ENCODE results near the gene PRRC2C. TPM values are rescaled to one million over a fixed set of nuclear protein-coding genes. Genes with fewer than 3 reads are reported as not detected.

PRRC2C gene
- total and polyA plus RNA-seq, 2 of the 13 experiments (the other 11 are each of a cell fraction or from before 2014, with no cell fraction given): 46.2 to 57.0 TPM

DNA sequence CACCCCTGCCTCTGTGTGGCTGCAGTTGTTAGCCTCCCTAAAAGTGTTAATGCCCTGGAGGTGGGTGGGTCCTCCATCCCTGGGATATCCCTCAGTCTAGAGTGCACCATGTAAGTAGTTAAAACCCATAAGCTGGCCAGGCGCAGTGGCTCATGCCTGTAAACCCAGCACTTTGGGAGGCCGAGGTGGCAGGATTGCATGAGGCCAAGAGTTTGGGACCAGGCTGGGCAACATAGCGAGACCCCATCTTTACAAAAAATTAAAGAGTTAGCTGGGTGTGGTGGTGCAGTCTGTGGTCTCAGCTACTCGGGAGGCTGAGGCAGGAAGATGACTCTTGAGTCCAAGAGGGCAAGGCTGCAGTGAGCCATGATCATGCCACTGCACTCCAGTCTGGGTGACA, 156.9 kb downstream of the PRRC2C start:
- H3K9ac ChIP-seq (ENCODE audit: insufficient read depth, low read depth, low read length): no peak overlapping the region
- no peak for DNase-seq (ENCODE audit: low spot score)
- ChIA-PET CTCF (ENCODE audit: low intra/inter-chr PET ratio, low total read pairs) (no interaction called here), POLR2A (interaction anchor here (0.7 kb wide), 1 partner anchor 577 kb away, joined by 4 read pairs; no protein-coding TSS in a partner anchor)
- H3K4me3 ChIP-seq (replicated peaks in 1 of 3; ENCODE audit: insufficient read depth in 1 of 3, low read depth in 2 of 3, low read length in 3 of 3): no peak overlapping the region
- in situ Hi-C loops (cut with HindIII; ENCODE audit: extremely low pct_ligation_motif_present, low pct_unique_long_range_greater_than_20kb) (loop anchor here (10.0 kb wide), 2 partner anchors 73 to 343 kb away; no protein-coding TSS in a partner anchor), intact Hi-C loops (cut with micrococcal nuclease; ENCODE audit: unreplicated experiment) (loop anchor here (10.0 kb wide), 1 partner anchor 143 kb away; the partner anchor contains the start of gene METTL13)
- BruUV-seq (replicated peaks): no TSS peak
- H3K27ac ChIP-seq (ENCODE audit: extremely low read length, insufficient read depth, low read length): no peak overlapping the region
- H3K79me2 ChIP-seq (ENCODE audit: insufficient read depth, low read length): no peaks in the 10 kb centered on the region
- H3K4me1 ChIP-seq (ENCODE audit: insufficient read depth, low read length): peaks cover 22% of the 10 kb centered on the region
- 0 out of 5 replicates have a peak, but pooled peaks cover 0 to 3% of the 10 kb centered on the region in 2 experiments for H3K27me3 ChIP-seq (ENCODE audit: control insufficient read depth in 1 of 2, insufficient read depth in 2 of 2, low read length in 2 of 2)
- no peaks in the 10 kb centered on the region for H4K20me1 ChIP-seq (ENCODE audit: insufficient read depth, low read length)
- H3K36me3 ChIP-seq (replicated peaks in 1 of 2; ENCODE audit: control insufficient read depth in 1 of 2, insufficient read depth in 2 of 2, low read length in 2 of 2): no peaks in the 10 kb centered on the region
- H3K4me2 ChIP-seq (ENCODE audit: low read depth, low read length): no peak overlapping the region
- no peak for ATAC-seq
- FAIRE-seq: no peak
- 18% methylated on average over 4 of the region's 4 CpGs for WGBS (ENCODE audit: low lambda C conversion rate)
- H2AFZ ChIP-seq (ENCODE audit: low read length): no peak overlapping the region
- no peaks in the 10 kb centered on the region for H3K9me3 ChIP-seq (ENCODE audit: low read length)
- TF ChIP-seq ZNF619 (CRISPR knock-in tag; IDR thresholded peaks at IDR 0.05) (no peak), MAZ (IDR thresholded peaks at IDR 0.05; ENCODE audit: borderline replicate concordance, low read depth, low read length) (no peak), MAZ (CRISPR knock-in tag; IDR thresholded peaks at IDR 0.05; ENCODE audit: low read depth) (no peak), HNRNPLL (IDR thresholded peaks at IDR 0.05; ENCODE audit: low read depth, low read length, poor library complexity, severe bottlenecking) (no peak), HES4 (CRISPR knock-in tag; IDR thresholded peaks at IDR 0.05; ENCODE audit: borderline replicate concordance) (no peak), ZNF567 (CRISPR knock-in tag; IDR thresholded peaks at IDR 0.05; ENCODE audit: borderline replicate concordance) (no peak), MEF2D (CRISPR knock-in tag; IDR thresholded peaks at IDR 0.05) (no peak)
- TF ChIP-seq, protein P1, sequence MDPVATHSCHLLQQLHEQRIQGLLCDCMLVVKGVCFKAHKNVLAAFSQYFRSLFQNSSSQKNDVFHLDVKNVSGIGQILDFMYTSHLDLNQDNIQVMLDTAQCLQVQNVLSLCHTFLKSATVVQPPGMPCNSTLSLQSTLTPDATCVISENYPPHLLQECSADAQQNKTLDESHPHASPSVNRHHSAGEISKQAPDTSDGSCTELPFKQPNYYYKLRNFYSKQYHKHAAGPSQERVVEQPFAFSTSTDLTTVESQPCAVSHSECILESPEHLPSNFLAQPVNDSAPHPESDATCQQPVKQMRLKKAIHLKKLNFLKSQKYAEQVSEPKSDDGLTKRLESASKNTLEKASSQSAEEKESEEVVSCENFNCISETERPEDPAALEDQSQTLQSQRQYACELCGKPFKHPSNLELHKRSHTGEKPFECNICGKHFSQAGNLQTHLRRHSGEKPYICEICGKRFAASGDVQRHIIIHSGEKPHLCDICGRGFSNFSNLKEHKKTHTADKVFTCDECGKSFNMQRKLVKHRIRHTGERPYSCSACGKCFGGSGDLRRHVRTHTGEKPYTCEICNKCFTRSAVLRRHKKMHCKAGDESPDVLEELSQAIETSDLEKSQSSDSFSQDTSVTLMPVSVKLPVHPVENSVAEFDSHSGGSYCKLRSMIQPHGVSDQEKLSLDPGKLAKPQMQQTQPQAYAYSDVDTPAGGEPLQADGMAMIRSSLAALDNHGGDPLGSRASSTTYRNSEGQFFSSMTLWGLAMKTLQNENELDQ (CRISPR knock-in tag; IDR thresholded peaks at IDR 0.05; ENCODE audit: borderline replicate concordance): no peak
- TF ChIP-seq, protein P2, sequence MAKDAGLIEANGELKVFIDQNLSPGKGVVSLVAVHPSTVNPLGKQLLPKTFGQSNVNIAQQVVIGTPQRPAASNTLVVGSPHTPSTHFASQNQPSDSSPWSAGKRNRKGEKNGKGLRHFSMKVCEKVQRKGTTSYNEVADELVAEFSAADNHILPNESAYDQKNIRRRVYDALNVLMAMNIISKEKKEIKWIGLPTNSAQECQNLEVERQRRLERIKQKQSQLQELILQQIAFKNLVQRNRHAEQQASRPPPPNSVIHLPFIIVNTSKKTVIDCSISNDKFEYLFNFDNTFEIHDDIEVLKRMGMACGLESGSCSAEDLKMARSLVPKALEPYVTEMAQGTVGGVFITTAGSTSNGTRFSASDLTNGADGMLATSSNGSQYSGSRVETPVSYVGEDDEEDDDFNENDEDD (CRISPR knock-in tag; IDR thresholded peaks at IDR 0.05; ENCODE audit: borderline replicate concordance): no peak
- TF ChIP-seq, protein P3, sequence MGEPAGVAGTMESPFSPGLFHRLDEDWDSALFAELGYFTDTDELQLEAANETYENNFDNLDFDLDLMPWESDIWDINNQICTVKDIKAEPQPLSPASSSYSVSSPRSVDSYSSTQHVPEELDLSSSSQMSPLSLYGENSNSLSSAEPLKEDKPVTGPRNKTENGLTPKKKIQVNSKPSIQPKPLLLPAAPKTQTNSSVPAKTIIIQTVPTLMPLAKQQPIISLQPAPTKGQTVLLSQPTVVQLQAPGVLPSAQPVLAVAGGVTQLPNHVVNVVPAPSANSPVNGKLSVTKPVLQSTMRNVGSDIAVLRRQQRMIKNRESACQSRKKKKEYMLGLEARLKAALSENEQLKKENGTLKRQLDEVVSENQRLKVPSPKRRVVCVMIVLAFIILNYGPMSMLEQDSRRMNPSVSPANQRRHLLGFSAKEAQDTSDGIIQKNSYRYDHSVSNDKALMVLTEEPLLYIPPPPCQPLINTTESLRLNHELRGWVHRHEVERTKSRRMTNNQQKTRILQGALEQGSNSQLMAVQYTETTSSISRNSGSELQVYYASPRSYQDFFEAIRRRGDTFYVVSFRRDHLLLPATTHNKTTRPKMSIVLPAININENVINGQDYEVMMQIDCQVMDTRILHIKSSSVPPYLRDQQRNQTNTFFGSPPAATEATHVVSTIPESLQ (CRISPR knock-in tag; conservative IDR thresholded peaks at IDR 0.05): no peak
- TF ChIP-seq, protein P4, sequence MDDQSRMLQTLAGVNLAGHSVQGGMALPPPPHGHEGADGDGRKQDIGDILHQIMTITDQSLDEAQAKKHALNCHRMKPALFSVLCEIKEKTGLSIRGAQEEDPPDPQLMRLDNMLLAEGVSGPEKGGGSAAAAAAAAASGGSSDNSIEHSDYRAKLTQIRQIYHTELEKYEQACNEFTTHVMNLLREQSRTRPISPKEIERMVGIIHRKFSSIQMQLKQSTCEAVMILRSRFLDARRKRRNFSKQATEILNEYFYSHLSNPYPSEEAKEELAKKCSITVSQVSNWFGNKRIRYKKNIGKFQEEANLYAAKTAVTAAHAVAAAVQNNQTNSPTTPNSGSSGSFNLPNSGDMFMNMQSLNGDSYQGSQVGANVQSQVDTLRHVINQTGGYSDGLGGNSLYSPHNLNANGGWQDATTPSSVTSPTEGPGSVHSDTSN (CRISPR knock-in tag; IDR thresholded peaks at IDR 0.05; ENCODE audit: borderline replicate concordance): no peak
- TF ChIP-seq, protein P5, sequence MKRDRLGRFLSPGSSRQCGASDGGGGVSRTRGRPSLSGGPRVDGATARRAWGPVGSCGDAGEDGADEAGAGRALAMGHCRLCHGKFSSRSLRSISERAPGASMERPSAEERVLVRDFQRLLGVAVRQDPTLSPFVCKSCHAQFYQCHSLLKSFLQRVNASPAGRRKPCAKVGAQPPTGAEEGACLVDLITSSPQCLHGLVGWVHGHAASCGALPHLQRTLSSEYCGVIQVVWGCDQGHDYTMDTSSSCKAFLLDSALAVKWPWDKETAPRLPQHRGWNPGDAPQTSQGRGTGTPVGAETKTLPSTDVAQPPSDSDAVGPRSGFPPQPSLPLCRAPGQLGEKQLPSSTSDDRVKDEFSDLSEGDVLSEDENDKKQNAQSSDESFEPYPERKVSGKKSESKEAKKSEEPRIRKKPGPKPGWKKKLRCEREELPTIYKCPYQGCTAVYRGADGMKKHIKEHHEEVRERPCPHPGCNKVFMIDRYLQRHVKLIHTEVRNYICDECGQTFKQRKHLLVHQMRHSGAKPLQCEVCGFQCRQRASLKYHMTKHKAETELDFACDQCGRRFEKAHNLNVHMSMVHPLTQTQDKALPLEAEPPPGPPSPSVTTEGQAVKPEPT (CRISPR knock-in tag; IDR thresholded peaks at IDR 0.05; ENCODE audit: low read depth): no peak
- TF ChIP-seq, protein P6, sequence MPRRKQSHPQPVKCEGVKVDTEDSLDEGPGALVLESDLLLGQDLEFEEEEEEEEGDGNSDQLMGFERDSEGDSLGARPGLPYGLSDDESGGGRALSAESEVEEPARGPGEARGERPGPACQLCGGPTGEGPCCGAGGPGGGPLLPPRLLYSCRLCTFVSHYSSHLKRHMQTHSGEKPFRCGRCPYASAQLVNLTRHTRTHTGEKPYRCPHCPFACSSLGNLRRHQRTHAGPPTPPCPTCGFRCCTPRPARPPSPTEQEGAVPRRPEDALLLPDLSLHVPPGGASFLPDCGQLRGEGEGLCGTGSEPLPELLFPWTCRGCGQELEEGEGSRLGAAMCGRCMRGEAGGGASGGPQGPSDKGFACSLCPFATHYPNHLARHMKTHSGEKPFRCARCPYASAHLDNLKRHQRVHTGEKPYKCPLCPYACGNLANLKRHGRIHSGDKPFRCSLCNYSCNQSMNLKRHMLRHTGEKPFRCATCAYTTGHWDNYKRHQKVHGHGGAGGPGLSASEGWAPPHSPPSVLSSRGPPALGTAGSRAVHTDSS (CRISPR knock-in tag; conservative IDR thresholded peaks at IDR 0.05): no peak

Data from HepG2 (cell line).